ENCODE data around the gene OPRM1. TPM values are rescaled to one million over a fixed set of nuclear protein-coding genes. Genes with fewer than 3 reads are reported as not detected.

The OPRM1 gene
- total RNA-seq, 1 donor from 2014 or later = not detected

DNA sequence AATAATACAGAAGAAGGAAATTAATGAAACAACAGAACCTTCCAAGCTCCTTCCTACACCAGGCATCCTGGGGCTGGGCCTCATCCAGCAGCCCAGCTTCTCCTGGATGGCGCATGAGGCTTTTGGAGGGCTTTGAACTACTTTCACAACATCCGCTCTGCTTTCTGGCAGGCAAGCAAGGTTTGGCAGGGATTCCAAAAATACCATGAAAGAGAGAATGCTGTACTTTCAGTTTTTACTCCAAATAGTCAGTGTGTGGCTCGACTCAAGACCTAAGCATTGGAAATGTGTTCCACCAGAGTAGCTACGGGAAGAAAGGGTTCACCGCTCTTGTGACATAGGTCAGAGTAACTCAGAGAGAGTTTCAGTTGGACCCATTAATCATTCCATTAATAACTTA lies 125.4 kb downstream of the OPRM1 start:
- Mint-ChIP-seq H3K27me3 (ENCODE audit: unreplicated experiment) (no peaks in the 10 kb centered on the region), H3K36me3 (ENCODE audit: unreplicated experiment) (no peaks in the 10 kb centered on the region), H3K4me1 (ENCODE audit: unreplicated experiment) (no peaks in the 10 kb centered on the region), H3K4me3 (ENCODE audit: unreplicated experiment) (no peak overlapping the region), H3K27ac (ENCODE audit: unreplicated experiment) (no peak overlapping the region), H3K9me3 (ENCODE audit: unreplicated experiment) (peaks cover 4% of the 10 kb centered on the region)
- DNase-seq (ENCODE audit: extremely low spot score, unreplicated experiment) = no peak
- no peak for TF ChIP-seq CTCF (IDR thresholded peaks at IDR 0.05)

DNA sequence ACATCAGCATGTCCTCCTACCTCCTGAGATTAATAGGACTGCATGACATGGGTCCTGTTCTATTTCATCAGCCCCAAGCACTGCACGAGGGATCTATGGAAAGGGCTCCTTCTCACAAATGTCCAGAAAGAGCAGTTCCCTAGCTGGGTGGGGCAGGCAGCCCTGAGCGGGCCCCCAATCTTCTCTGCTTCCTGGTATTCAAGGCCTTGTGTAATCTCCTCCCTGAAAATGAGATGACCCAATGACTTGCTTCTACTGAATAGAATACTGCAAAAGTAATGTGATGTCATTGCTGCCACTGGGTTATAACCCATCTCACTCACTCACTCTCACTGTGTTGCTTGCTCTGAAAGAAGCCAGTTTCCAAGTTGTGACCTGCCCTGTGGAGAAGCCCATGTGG lies 126.4 kb downstream of the OPRM1 start:
- DNase-seq (ENCODE audit: extremely low spot score, unreplicated experiment) = no peak
- Mint-ChIP-seq H3K27me3 (ENCODE audit: unreplicated experiment) (no peaks in the 10 kb centered on the region), H3K4me3 (ENCODE audit: unreplicated experiment) (no peak overlapping the region), H3K9me3 (ENCODE audit: unreplicated experiment) (peaks cover 4% of the 10 kb centered on the region), H3K4me1 (ENCODE audit: unreplicated experiment) (no peaks in the 10 kb centered on the region), H3K27ac (ENCODE audit: unreplicated experiment) (no peak overlapping the region), H3K36me3 (ENCODE audit: unreplicated experiment) (no peaks in the 10 kb centered on the region)
- TF ChIP-seq CTCF (IDR thresholded peaks at IDR 0.05) = no peak

DNA sequence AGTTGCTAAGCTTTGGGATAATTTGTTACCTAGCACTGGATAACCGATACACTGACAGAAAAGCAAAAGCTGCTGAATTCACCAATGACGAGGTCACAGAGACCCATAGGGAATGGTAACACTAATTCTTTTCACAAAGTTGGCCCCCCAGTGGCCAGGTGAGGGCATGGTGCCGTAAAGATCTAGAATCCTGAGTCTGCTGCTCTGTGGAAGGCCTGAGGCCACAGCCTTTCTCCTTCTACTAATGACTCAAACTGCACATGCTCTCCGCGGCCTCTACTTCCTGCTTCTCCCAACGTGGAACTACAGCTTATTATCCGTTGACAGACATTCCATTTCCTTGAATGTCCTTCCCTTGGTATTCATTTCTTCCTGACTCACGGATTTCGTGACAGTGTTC lies 127.1 kb downstream of the OPRM1 start:
- no peak for DNase-seq (ENCODE audit: extremely low spot score, unreplicated experiment)
- TF ChIP-seq CTCF (IDR thresholded peaks at IDR 0.05) = no peak
- Mint-ChIP-seq H3K27ac (ENCODE audit: unreplicated experiment) (no peak overlapping the region), H3K36me3 (ENCODE audit: unreplicated experiment) (no peaks in the 10 kb centered on the region), H3K9me3 (ENCODE audit: unreplicated experiment) (peaks cover 4% of the 10 kb centered on the region), H3K4me3 (ENCODE audit: unreplicated experiment) (no peak overlapping the region), H3K4me1 (ENCODE audit: unreplicated experiment) (no peaks in the 10 kb centered on the region), H3K27me3 (ENCODE audit: unreplicated experiment) (no peaks in the 10 kb centered on the region)

DNA sequence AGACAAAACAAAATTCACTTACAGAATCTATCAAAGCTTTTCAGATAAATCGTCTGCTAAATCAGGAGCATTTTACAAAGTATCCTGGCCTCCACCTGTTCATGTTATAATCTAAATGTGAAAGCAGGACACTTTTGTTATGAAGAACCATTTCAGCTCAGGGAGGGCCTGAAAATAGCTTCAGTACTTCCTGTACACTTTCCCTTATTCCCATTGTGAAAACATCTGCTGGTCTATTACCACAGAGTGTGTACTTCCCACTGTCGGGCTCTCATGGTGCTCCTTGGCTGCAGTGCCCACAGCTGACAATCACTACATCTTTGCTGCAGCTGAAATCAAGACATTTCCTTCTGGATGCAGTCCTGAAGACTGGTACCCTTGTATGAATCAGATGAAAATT lies 128.1 kb downstream of the OPRM1 start:
- no peaks in the 10 kb centered on the region for H3K36me3 Mint-ChIP-seq (ENCODE audit: unreplicated experiment)
- peaks cover 4% of the 10 kb centered on the region for H3K9me3 Mint-ChIP-seq (ENCODE audit: unreplicated experiment)
- H3K27me3 Mint-ChIP-seq (ENCODE audit: unreplicated experiment) = no peaks in the 10 kb centered on the region
- no peak overlapping the region for H3K4me3 Mint-ChIP-seq (ENCODE audit: unreplicated experiment)
- no peak overlapping the region for H3K27ac Mint-ChIP-seq (ENCODE audit: unreplicated experiment)
- H3K4me1 Mint-ChIP-seq (ENCODE audit: unreplicated experiment) = no peaks in the 10 kb centered on the region
- DNase-seq (ENCODE audit: extremely low spot score, unreplicated experiment) = no peak
- TF ChIP-seq CTCF (IDR thresholded peaks at IDR 0.05) = no peak

DNA sequence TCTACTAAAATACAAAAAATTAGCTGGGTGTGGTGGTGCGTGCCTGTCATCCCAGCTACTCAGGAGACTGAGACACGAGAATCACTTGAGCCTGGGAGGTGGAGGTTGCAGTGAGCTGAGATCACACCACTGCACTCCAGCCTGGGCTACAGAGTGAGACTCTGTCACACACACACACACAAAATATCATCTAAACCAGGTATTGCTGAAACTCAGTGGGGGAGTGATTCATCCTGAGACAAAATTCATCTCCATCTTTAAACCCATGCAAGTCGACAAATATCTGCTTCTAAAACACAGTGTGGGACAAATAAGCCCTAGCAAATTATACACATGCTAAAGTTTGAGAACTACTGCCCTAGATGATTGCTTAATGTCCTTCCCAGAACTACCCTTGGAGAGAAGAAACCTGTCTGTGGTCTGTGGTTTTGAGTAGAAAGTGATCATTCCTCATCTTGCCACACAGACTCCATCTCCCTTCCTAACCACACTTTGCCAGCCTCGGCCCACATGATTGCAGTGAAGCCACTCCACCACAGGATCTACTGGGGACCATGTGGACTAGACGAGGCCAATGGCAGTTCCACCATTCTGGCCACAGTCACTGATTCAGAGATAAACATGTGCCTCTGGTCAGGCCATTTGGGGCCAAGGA lies 130.3 kb downstream of the OPRM1 start:
- Mint-ChIP-seq H3K9me3 (ENCODE audit: unreplicated experiment) (peaks cover 10% of the 10 kb centered on the region), H3K36me3 (ENCODE audit: unreplicated experiment) (no peaks in the 10 kb centered on the region), H3K4me1 (ENCODE audit: unreplicated experiment) (no peaks in the 10 kb centered on the region), H3K4me3 (ENCODE audit: unreplicated experiment) (no peak overlapping the region), H3K27ac (ENCODE audit: unreplicated experiment) (no peak overlapping the region), H3K27me3 (ENCODE audit: unreplicated experiment) (no peaks in the 10 kb centered on the region)
- no peak for DNase-seq (ENCODE audit: extremely low spot score, unreplicated experiment)
- TF ChIP-seq CTCF (IDR thresholded peaks at IDR 0.05) = no peak
